Measurements from ENCODE around the gene CPT2.

The CPT2 gene

GRCh38 chr1:53207726-53208125 is 11.1 kb downstream of the CPT2 start:
- Histone ChIP-seq H3K4me3 (ENCODE audit: low read length) (no peak overlapping the region), H3K36me3 (ENCODE audit: insufficient read depth, low read length) (peaks cover 86% of the 10 kb centered on the region)

DNA sequence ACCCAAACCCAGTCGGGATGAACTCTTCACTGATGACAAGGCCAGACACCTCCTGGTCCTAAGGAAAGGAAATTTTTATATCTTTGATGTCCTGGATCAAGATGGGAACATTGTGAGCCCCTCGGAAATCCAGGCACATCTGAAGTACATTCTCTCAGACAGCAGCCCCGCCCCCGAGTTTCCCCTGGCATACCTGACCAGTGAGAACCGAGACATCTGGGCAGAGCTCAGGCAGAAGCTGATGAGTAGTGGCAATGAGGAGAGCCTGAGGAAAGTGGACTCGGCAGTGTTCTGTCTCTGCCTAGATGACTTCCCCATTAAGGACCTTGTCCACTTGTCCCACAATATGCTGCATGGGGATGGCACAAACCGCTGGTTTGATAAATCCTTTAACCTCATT is 13.7 kb downstream of the CPT2 start:
- peaks cover 20% of the 10 kb centered on the region for H3K9me3 ChIP-seq (ENCODE audit: low read length)
- no peak overlapping the region for H2AFZ ChIP-seq (ENCODE audit: low read depth, low read length)
- H3K36me3 ChIP-seq (ENCODE audit: insufficient read depth, low read length), result peaks cover 76% of the 10 kb centered on the region
- no peaks in the 10 kb centered on the region for H3K4me1 ChIP-seq (ENCODE audit: insufficient read depth, low read length)
- no peak overlapping the region for H3K4me3 ChIP-seq (ENCODE audit: low read length)
- H3K27me3 ChIP-seq (ENCODE audit: insufficient read depth, low read length), result no peaks in the 10 kb centered on the region

More at GRCh38 chr1:53207726-53208125, 11.1 kb downstream of the CPT2 start:
- no peaks in the 10 kb centered on the region for H3K27me3 ChIP-seq (ENCODE audit: insufficient read depth, low read length)
- H2AFZ ChIP-seq (ENCODE audit: low read depth, low read length), result no peak overlapping the region
- peaks cover 27% of the 10 kb centered on the region for H3K9me3 ChIP-seq (ENCODE audit: low read length)
- no peaks in the 10 kb centered on the region for H3K4me1 ChIP-seq (ENCODE audit: insufficient read depth, low read length)

GRCh38 chr1:53210954-53211353 is 14.3 kb downstream of the CPT2 start:
- H2AFZ ChIP-seq (ENCODE audit: low read depth, low read length), result no peak overlapping the region
- peaks cover 17% of the 10 kb centered on the region for H3K9me3 ChIP-seq (ENCODE audit: low read length)
- H3K4me1 ChIP-seq (ENCODE audit: insufficient read depth, low read length), result no peaks in the 10 kb centered on the region
- H3K27me3 ChIP-seq (ENCODE audit: insufficient read depth, low read length), result no peaks in the 10 kb centered on the region
- peaks cover 77% of the 10 kb centered on the region for H3K36me3 ChIP-seq (ENCODE audit: insufficient read depth, low read length)
- H3K4me3 ChIP-seq (ENCODE audit: low read length), result no peak overlapping the region

DNA sequence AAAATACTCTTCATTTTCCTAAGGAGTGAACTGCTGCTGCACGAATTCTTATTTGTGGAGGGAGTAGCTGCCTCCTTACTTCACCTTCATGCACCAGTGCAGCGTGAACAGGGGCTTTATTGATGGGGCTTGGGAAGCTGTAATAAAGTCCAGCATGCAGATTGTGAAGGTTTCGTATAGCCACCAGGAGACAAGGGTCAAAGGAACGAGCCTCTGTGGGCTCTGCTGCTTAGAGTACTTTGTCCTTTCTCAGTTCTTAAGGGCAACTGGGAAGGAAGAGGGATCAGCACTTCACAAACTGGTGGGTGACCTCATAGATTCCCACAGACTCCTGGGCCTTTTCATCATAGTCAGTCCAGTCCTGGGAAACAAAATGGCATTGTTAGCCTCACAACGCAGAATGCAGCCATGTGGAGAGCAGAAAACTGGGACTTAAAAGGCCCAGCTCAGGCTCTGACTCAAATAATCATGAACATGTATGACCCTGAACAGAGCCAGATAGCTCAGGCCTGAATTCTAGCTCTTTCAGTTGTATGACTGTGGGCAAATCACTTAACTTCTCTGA is 17.8 kb downstream of the CPT2 start:
- no peak overlapping the region for H2AFZ ChIP-seq (ENCODE audit: low read depth, low read length)
- H3K4me1 ChIP-seq (ENCODE audit: insufficient read depth, low read length), result peaks cover 3% of the 10 kb centered on the region
- H3K36me3 ChIP-seq (ENCODE audit: insufficient read depth, low read length), result peaks cover 59% of the 10 kb centered on the region
- no peak overlapping the region for H3K4me3 ChIP-seq (ENCODE audit: low read length)
- H3K27me3 ChIP-seq (ENCODE audit: insufficient read depth, low read length), result no peaks in the 10 kb centered on the region
- no peaks in the 10 kb centered on the region for H3K9me3 ChIP-seq (ENCODE audit: low read length)

DNA sequence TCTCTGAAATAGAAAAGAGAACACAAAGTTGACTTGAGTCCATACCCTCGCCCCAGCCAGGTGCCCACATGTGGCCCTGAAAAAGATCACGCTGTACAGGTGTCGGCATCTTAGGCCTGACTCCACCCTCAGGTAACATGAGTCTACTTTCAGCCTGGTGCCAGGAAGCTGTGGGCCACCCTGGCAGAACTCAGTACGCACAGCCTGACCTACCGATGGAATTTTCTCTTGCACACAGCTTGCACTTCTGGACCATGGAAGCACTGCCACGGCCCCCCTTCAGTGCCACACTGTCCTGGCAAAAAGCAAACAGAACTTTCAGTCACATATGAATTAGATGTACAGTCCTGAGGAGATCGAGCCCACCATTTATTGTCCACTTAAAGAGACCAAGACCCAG is 21.6 kb downstream of the CPT2 start:
- no peak overlapping the region for H2AFZ ChIP-seq (ENCODE audit: low read depth, low read length)
- no peak overlapping the region for H3K4me3 ChIP-seq (ENCODE audit: low read length)
- H3K9me3 ChIP-seq (ENCODE audit: low read length), result no peaks in the 10 kb centered on the region
- no peaks in the 10 kb centered on the region for H3K27me3 ChIP-seq (ENCODE audit: insufficient read depth, low read length)
- H3K4me1 ChIP-seq (ENCODE audit: insufficient read depth, low read length), result peaks cover 14% of the 10 kb centered on the region
- H3K36me3 ChIP-seq (ENCODE audit: insufficient read depth, low read length), result peaks cover 33% of the 10 kb centered on the region

GRCh38 chr1:53219711-53220110 is 23.1 kb downstream of the CPT2 start:
- peaks cover 14% of the 10 kb centered on the region for H3K4me1 ChIP-seq (ENCODE audit: insufficient read depth, low read length)
- H3K9me3 ChIP-seq (ENCODE audit: low read length), result no peaks in the 10 kb centered on the region
- peak overlapping the region; percentile 66 for H3K4me3 ChIP-seq (ENCODE audit: low read length)

GRCh38 chr1:53220171-53220961 is 23.7 kb downstream of the CPT2 start, which contains the start of gene CZIB:
Gene CZIB (minus strand): TSS chr1:53220634. CDS start chr1:53220575, 59 bp downstream.
- Histone ChIP-seq H2AFZ (ENCODE audit: low read depth, low read length) (peak within 1 kb of the TSS; percentile 84), H3K27me3 (ENCODE audit: insufficient read depth, low read length) (no peaks in the 10 kb centered on the region), H3K36me3 (ENCODE audit: insufficient read depth, low read length) (peaks cover 21% of the 10 kb centered on the region), H3K4me3 (ENCODE audit: low read length) (peak within 1 kb of the TSS; percentile 66), H3K4me1 (ENCODE audit: insufficient read depth, low read length) (peaks cover 14% of the 10 kb centered on the region), H3K9me3 (ENCODE audit: low read length) (no peaks in the 10 kb centered on the region)

More at GRCh38 chr1:53219711-53220110, 23.1 kb downstream of the CPT2 start:
- H2AFZ ChIP-seq (ENCODE audit: low read depth, low read length), result peak overlapping the region; percentile 84
- H3K27me3 ChIP-seq (ENCODE audit: insufficient read depth, low read length), result no peaks in the 10 kb centered on the region
- peaks cover 23% of the 10 kb centered on the region for H3K36me3 ChIP-seq (ENCODE audit: insufficient read depth, low read length)

- peaks cover 16% of the 10 kb centered on the region for H3K36me3 ChIP-seq (ENCODE audit: insufficient read depth, low read length)
- H2AFZ ChIP-seq (ENCODE audit: low read depth, low read length), result peak overlapping the region; percentile 84
- H3K4me1 ChIP-seq (ENCODE audit: insufficient read depth, low read length), result peaks cover 14% of the 10 kb centered on the region
- H3K27me3 ChIP-seq (ENCODE audit: insufficient read depth, low read length), result no peaks in the 10 kb centered on the region
- H3K9me3 ChIP-seq (ENCODE audit: low read length), result no peaks in the 10 kb centered on the region
- H3K4me3 ChIP-seq (ENCODE audit: low read length), result peak overlapping the region; percentile 66
Measured at GRCh38 chr1:53220962-53221286, 24.3 kb downstream of the CPT2 start.

GRCh38 chr1:53237638-53238037 is 41.0 kb downstream of the CPT2 start:
- Histone ChIP-seq H3K4me1 (ENCODE audit: insufficient read depth, low read length) (peaks cover 12% of the 10 kb centered on the region), H3K4me3 (ENCODE audit: low read length) (peak overlapping the region; percentile 94), H3K9me3 (ENCODE audit: low read length) (no peaks in the 10 kb centered on the region), H2AFZ (ENCODE audit: low read depth, low read length) (peak overlapping the region; percentile 37), H3K27me3 (ENCODE audit: insufficient read depth, low read length) (no peaks in the 10 kb centered on the region), H3K36me3 (ENCODE audit: insufficient read depth, low read length) (peaks cover 30% of the 10 kb centered on the region)

GRCh38 chr1:53238197-53239155 is 41.9 kb downstream of the CPT2 start, which contains the start of gene MAGOH:
Gene MAGOH (minus strand): TSS chr1:53238518. CDS start chr1:53238448, 70 bp downstream.
- no peaks in the 10 kb centered on the region for H3K9me3 ChIP-seq (ENCODE audit: low read length)
- H3K4me1 ChIP-seq (ENCODE audit: insufficient read depth, low read length), result peaks cover 12% of the 10 kb centered on the region
- H3K36me3 ChIP-seq (ENCODE audit: insufficient read depth, low read length), result peaks cover 24% of the 10 kb centered on the region
- peak within 1 kb of the TSS; percentile 94 for H3K4me3 ChIP-seq (ENCODE audit: low read length)
- no peaks in the 10 kb centered on the region for H3K27me3 ChIP-seq (ENCODE audit: insufficient read depth, low read length)
- peak within 1 kb of the TSS; percentile 37 for H2AFZ ChIP-seq (ENCODE audit: low read depth, low read length)

DNA sequence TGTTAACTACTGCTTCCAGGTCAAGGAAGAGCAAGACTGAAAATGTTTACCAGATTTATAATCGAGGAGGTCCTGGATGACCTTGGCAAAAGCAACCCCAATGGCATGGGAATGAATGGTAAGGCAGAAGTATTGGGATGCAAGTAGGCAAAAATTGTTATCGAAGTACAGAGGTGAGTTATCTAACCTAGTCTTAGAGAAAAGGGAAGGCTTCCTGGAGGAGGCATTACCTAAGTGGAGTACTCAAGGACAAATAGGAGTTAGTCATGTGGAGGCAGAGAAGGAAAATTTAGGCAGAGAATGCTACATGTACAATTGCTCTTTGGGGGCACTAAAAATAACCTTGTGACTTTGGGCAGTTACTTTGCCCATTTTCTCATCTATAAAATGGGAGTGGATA is 45.2 kb downstream of the CPT2 start:
- H3K36me3 ChIP-seq (ENCODE audit: insufficient read depth, low read length), result peaks cover 11% of the 10 kb centered on the region
- H3K9me3 ChIP-seq (ENCODE audit: low read length), result no peaks in the 10 kb centered on the region
- no peak overlapping the region for H2AFZ ChIP-seq (ENCODE audit: low read depth, low read length)
- H3K4me1 ChIP-seq (ENCODE audit: insufficient read depth, low read length), result peaks cover 12% of the 10 kb centered on the region
- H3K4me3 ChIP-seq (ENCODE audit: low read length), result no peak overlapping the region
- H3K27me3 ChIP-seq (ENCODE audit: insufficient read depth, low read length), result no peaks in the 10 kb centered on the region

DNA sequence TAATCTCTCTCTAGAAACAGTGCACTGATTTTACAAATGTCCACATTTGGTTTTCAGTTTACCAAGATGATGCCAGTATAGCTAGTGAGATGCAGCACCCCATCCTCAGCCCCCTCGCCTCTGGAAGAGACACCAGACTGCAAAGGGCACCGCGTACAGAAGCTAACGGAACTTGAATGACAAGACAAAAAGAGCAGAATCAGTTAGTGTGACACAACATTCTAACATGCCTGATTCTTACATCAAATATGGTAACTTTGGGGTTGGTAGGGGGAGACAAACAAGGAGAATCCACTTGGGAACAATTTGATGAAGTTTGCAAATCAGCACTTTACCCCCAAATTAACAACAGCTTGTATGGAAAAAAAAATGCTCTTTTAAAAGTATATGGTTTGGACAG is 45.8 kb downstream of the CPT2 start:
- peaks cover 9% of the 10 kb centered on the region for H3K4me1 ChIP-seq (ENCODE audit: insufficient read depth, low read length)
- H3K36me3 ChIP-seq (ENCODE audit: insufficient read depth, low read length), result peaks cover 13% of the 10 kb centered on the region
- no peak overlapping the region for H2AFZ ChIP-seq (ENCODE audit: low read depth, low read length)
- H3K4me3 ChIP-seq (ENCODE audit: low read length), result no peak overlapping the region
- H3K27me3 ChIP-seq (ENCODE audit: insufficient read depth, low read length), result no peaks in the 10 kb centered on the region
- no peaks in the 10 kb centered on the region for H3K9me3 ChIP-seq (ENCODE audit: low read length)

DNA sequence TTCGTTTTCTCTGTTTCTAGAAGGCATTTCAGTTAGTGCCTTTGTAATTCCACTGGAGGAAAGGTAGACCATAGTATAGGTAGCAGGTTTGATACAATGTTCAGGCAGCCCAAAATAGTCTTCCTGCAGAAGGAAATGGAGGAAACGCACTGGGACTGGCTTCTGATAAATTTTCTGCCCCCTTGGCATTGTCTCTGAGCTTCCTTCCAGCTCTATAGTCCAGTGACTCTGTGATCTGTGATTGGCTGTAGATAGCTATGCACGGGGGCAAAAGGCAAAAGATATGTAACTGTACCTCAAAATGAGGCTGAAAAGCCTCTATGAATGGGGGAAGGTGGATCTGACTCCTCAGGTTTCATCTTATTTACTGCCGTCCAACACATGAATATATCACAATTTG is 47.5 kb downstream of the CPT2 start:
- Histone ChIP-seq H3K27me3 (ENCODE audit: insufficient read depth, low read length) (no peaks in the 10 kb centered on the region), H2AFZ (ENCODE audit: low read depth, low read length) (no peak overlapping the region), H3K4me3 (ENCODE audit: low read length) (no peak overlapping the region), H3K4me1 (ENCODE audit: insufficient read depth, low read length) (peaks cover under 1% of the 10 kb centered on the region), H3K9me3 (ENCODE audit: low read length) (no peaks in the 10 kb centered on the region), H3K36me3 (ENCODE audit: insufficient read depth, low read length) (peaks cover 15% of the 10 kb centered on the region)

Data from neuron (in vitro differentiated cells).